HG03575 (cell line): ENCODE measurements around the gene CUBN.

Experiments
- ATAC-seq: cut with Tn5 transposase; IDR thresholded peaks from one replicate; pipeline ENCODE4 v1.9.1; 2021; ENCODE audit not compliant: unreplicated experiment, insufficient number of reproducible peaks, low FRiP score; ENCODE audit errors: extremely low read depth

Gene CUBN

GRCh38 chr10:17113889-17114540 is 15.6 kb downstream of the CUBN start:
- no peak for ATAC-seq

GRCh38 chr10:17113346-17113745 is 16.3 kb downstream of the CUBN start:
- no peak for ATAC-seq

GRCh38 chr10:17112566-17112965 is 17.0 kb downstream of the CUBN start:
- no peak for ATAC-seq

- no peak for ATAC-seq
These were observed 20.0 kb downstream of the CUBN start for GRCh38 chr10:17109475-17110207.

- no peak for ATAC-seq
These were observed 20.6 kb downstream of the CUBN start for GRCh38 chr10:17109046-17109445.

GRCh38 chr10:17106991-17107390 is 22.6 kb downstream of the CUBN start:
- ATAC-seq: no peak

- ATAC-seq: no peak
These were observed 27.7 kb downstream of the CUBN start for GRCh38 chr10:17101910-17102266.

GRCh38 chr10:17101257-17101909 is 28.2 kb downstream of the CUBN start:
- ATAC-seq: no peak

- no peak for ATAC-seq
These were observed 29.0 kb downstream of the CUBN start for GRCh38 chr10:17100586-17100985.

GRCh38 chr10:17098012-17098411 is 31.6 kb downstream of the CUBN start:
- no peak for ATAC-seq

GRCh38 chr10:17094844-17095243 is 34.8 kb downstream of the CUBN start:
- no peak for ATAC-seq

GRCh38 chr10:17092986-17093803 is 36.4 kb downstream of the CUBN start:
- ATAC-seq: no peak

GRCh38 chr10:17092216-17092944 is 37.2 kb downstream of the CUBN start:
- ATAC-seq: no peak

GRCh38 chr10:17088118-17088806 is 41.3 kb downstream of the CUBN start:
- no peak for ATAC-seq

- ATAC-seq: no peak
These were observed 42.7 kb downstream of the CUBN start for GRCh38 chr10:17086865-17087367.

GRCh38 chr10:17085011-17085725 is 44.4 kb downstream of the CUBN start:
- ATAC-seq: no peak

- ATAC-seq: no peak
These were observed 45.4 kb downstream of the CUBN start for GRCh38 chr10:17084258-17084657.

GRCh38 chr10:17081431-17081830 is 48.2 kb downstream of the CUBN start:
- no peak for ATAC-seq
